ENCODE measurements around the gene PMS1. TPM values are rescaled to one million over a fixed set of nuclear protein-coding genes. Genes with fewer than 3 reads are reported as not detected.

PMS1 gene
- total and polyA plus RNA-seq, 2 donors (not counting 3 experiments of a cell fraction or from before 2014, with no cell fraction given): 6.6 to 27.8 TPM

- no peak for FAIRE-seq
- no peak for DNase-seq (ENCODE audit: low read depth, low spot score)
- dilution Hi-C loops (cut with MboI; ENCODE audit: extremely low pct_ligation_motif_present, low sequenced_read_pairs): no loop called here
- no peaks in the 10 kb centered on the region for H3K79me2 ChIP-seq (ENCODE audit: control insufficient read depth, insufficient read depth, low read length)
- H4K20me1 ChIP-seq (replicated peaks; ENCODE audit: control insufficient read depth, extremely low read depth, insufficient read depth, low read length): no peaks in the 10 kb centered on the region
- H3K4me3 ChIP-seq (replicated peaks in 1 of 3; ENCODE audit: insufficient read depth in 1 of 3, low read depth in 1 of 3, low read length in 3 of 3): no peak overlapping the region
- intact Hi-C loops (cut with micrococcal nuclease): no loop called here
- H3K9me3 ChIP-seq (replicated peaks; ENCODE audit: control insufficient read depth, insufficient read depth, low read length): no peaks in the 10 kb centered on the region
- no TSS peak for BruUV-seq (replicated peaks)
- H3K4me2 ChIP-seq (ENCODE audit: insufficient read depth, low read length): no peak overlapping the region
- H3K36me3 ChIP-seq (ENCODE audit: control insufficient read depth in 2 of 2, extremely low read depth in 1 of 2, insufficient read depth in 2 of 2, low read length in 2 of 2): peaks cover 0 to 2% of the 10 kb centered on the region in 2 experiments
- TF ChIP-seq POLR2A (IDR thresholded peaks at IDR 0.05; ENCODE audit: low read depth, low read length) (no peak), MAX (IDR thresholded peaks at IDR 0.05; ENCODE audit: insufficient read depth, insufficient read length) (no peak), POLR2AphosphoS5 (IDR thresholded peaks at IDR 0.05; ENCODE audit: insufficient read depth, low read depth, low read length) (no peak), FOS (IDR thresholded peaks at IDR 0.05; ENCODE audit: borderline replicate concordance, insufficient read depth, low read length) (no peak), GATA2 (IDR thresholded peaks at IDR 0.05; ENCODE audit: insufficient read depth, insufficient read length, low read depth, low read length) (no peak), MYC (IDR thresholded peaks at IDR 0.05; ENCODE audit: low read depth, low read length) (no peak), JUN (IDR thresholded peaks at IDR 0.05; ENCODE audit: borderline replicate concordance, insufficient read depth, insufficient read length, low read depth) (no peak), EZH2 (IDR thresholded peaks at IDR 0.05; ENCODE audit: borderline replicate concordance, low read depth, low read length, severe bottlenecking) (no peak), CTCF (IDR thresholded peaks at IDR 0.05; ENCODE audit: extremely low read depth in 1 of 2, insufficient read depth in 1 of 2, low read depth in 1 of 2, low read length in 2 of 2) (no peak)
- no peaks in the 10 kb centered on the region for H3K4me1 ChIP-seq (ENCODE audit: control insufficient read depth, extremely low read depth, insufficient read depth, low read length)
- no peak overlapping the region for H3K9ac ChIP-seq (replicated peaks; ENCODE audit: extremely low read depth, insufficient read depth, low read length)
- CTCF ChIA-PET: interaction anchor here (1.0 to 1.8 kb wide), 3 partner anchors 11 to 169 kb away, joined by 3 to 5 read pairs (median 4); no protein-coding TSS in a partner anchor
- H3K27ac ChIP-seq (ENCODE audit: insufficient read depth, low read depth, low read length): no peak overlapping the region
- H3K27me3 ChIP-seq (ENCODE audit: control insufficient read depth in 2 of 2, insufficient read depth in 2 of 2, low read length in 2 of 2): no peaks in the 10 kb centered on the region
- POLR2A ChIA-PET: no interaction called here
- H2AFZ ChIP-seq (ENCODE audit: low read depth, low read length): no peak overlapping the region
- H3K9me1 ChIP-seq (replicated peaks; ENCODE audit: control insufficient read depth, extremely low read depth, insufficient read depth, low read length): no peaks in the 10 kb centered on the region
Measured at GRCh38 chr2:189866296-189866695, 82.0 kb downstream of the PMS1 start.

Measured in endothelial cell of umbilical vein (primary cell).